ENCODE results near the gene TRIM6. TPM values are rescaled to one million over a fixed set of nuclear protein-coding genes. Genes with fewer than 3 reads are reported as not detected.

The TRIM6 gene
- total RNA-seq, 4 donors from 2014 or later = 1.7 to 9.9 (median 6.4) TPM

- H3K27ac ChIP-seq = no peak overlapping the region
- H3K9me3 ChIP-seq = no peaks in the 10 kb centered on the region
- peaks cover 0 to 9% (median 0%) of the 10 kb centered on the region in 3 donors for H3K36me3 ChIP-seq
- no peaks in the 10 kb centered on the region for H3K27me3 ChIP-seq
- intact Hi-C loops (cut with DNase I) = loop anchor here (5.0 kb wide), 1 partner anchor 79 kb away; no protein-coding TSS in a partner anchor
- no peak overlapping the region for H3K4me3 ChIP-seq
- 92% methylated on average over 8 of the region's 8 CpGs for WGBS, 2 donors
- DNase-seq = no peak
- TF ChIP-seq, protein P1, sequence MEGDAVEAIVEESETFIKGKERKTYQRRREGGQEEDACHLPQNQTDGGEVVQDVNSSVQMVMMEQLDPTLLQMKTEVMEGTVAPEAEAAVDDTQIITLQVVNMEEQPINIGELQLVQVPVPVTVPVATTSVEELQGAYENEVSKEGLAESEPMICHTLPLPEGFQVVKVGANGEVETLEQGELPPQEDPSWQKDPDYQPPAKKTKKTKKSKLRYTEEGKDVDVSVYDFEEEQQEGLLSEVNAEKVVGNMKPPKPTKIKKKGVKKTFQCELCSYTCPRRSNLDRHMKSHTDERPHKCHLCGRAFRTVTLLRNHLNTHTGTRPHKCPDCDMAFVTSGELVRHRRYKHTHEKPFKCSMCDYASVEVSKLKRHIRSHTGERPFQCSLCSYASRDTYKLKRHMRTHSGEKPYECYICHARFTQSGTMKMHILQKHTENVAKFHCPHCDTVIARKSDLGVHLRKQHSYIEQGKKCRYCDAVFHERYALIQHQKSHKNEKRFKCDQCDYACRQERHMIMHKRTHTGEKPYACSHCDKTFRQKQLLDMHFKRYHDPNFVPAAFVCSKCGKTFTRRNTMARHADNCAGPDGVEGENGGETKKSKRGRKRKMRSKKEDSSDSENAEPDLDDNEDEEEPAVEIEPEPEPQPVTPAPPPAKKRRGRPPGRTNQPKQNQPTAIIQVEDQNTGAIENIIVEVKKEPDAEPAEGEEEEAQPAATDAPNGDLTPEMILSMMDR (IDR thresholded peaks at IDR 0.05) = no peak
- no peak for TF ChIP-seq POLR2A (IDR thresholded peaks at IDR 0.05)
- peaks cover 4 to 25% (median 13%) of the 10 kb centered on the region in 3 donors for H3K4me1 ChIP-seq
Observed at GRCh38 chr11:5603326-5603725, 6.9 kb downstream of the TRIM6 start.

- Histone ChIP-seq H3K4me3 (no peak overlapping the region), H3K27ac (no peak overlapping the region), H3K36me3 (peaks cover 0 to 11% (median 0%) of the 10 kb centered on the region in 3 donors), H3K9me3 (no peaks in the 10 kb centered on the region), H3K4me1 (peaks cover 4 to 17% (median 8%) of the 10 kb centered on the region in 3 donors), H3K27me3 (no peaks in the 10 kb centered on the region)
- intact Hi-C loops (cut with DNase I) = loop anchor here (5.0 kb wide), 1 partner anchor 77 kb away; no protein-coding TSS in a partner anchor
- TF ChIP-seq, protein P1 (IDR thresholded peaks at IDR 0.05) = no peak
- TF ChIP-seq POLR2A (IDR thresholded peaks at IDR 0.05) = no peak
- 81 to 91% methylated on average over 3 to 4 of the region's 4 CpGs for WGBS, 2 donors
- no peak for DNase-seq
Observed at GRCh38 chr11:5604896-5605295, 8.5 kb downstream of the TRIM6 start.

DNA sequence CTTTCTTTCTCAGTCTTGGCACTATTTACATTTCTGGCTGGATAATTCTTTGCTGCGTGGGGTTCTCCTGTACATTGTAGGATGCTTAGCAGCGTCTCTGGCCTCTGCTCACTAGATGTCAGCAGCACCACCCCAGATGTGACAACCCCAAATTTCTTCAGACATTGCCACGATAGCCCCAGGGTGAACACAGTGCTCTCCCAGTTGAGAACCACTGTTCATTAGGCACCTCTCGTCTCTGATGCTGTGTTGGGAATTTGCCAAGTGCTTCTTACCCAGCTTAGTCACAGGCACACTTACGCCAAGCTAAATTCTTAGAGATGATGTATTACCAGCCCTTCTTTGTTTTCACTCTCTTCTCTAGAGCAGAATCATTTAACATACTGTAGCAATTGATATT lies 9.4 kb downstream of the TRIM6 start:
- no peaks in the 10 kb centered on the region for H3K27me3 ChIP-seq
- peaks cover 0 to 20% (median 0%) of the 10 kb centered on the region in 3 donors for H3K36me3 ChIP-seq
- no peak overlapping the region for H3K4me3 ChIP-seq
- peaks cover 0 to 8% (median 0%) of the 10 kb centered on the region in 3 donors for H3K4me1 ChIP-seq
- H3K27ac ChIP-seq = peak overlapping the region in 1 of 4 donors; percentile 9
- WGBS, 2 donors = 46 to 58% methylated on average over 5 of the region's 5 CpGs
- intact Hi-C loops (cut with DNase I) = no loop called here
- H3K9me3 ChIP-seq = no peaks in the 10 kb centered on the region
- no peak for DNase-seq
- TF ChIP-seq, protein P1 (IDR thresholded peaks at IDR 0.05) = no peak
- no peak for TF ChIP-seq POLR2A (IDR thresholded peaks at IDR 0.05)

GRCh38 chr11:5608808-5609207 lies 12.4 kb downstream of the TRIM6 start:
- no peak for DNase-seq
- Histone ChIP-seq H3K27ac (no peak overlapping the region), H3K9me3 (no peaks in the 10 kb centered on the region), H3K4me1 (peaks cover 0 to 8% (median 0%) of the 10 kb centered on the region in 3 donors), H3K36me3 (peaks cover 0 to 23% (median 0%) of the 10 kb centered on the region in 3 donors), H3K27me3 (no peaks in the 10 kb centered on the region), H3K4me3 (no peak overlapping the region)
- no peak for TF ChIP-seq POLR2A (IDR thresholded peaks at IDR 0.05)
- TF ChIP-seq, protein P1 (IDR thresholded peaks at IDR 0.05) = no peak
- intact Hi-C loops (cut with DNase I) = no loop called here
- WGBS, 2 donors = 80 to 81% methylated on average over 4 to 5 of the region's 6 CpGs

DNA sequence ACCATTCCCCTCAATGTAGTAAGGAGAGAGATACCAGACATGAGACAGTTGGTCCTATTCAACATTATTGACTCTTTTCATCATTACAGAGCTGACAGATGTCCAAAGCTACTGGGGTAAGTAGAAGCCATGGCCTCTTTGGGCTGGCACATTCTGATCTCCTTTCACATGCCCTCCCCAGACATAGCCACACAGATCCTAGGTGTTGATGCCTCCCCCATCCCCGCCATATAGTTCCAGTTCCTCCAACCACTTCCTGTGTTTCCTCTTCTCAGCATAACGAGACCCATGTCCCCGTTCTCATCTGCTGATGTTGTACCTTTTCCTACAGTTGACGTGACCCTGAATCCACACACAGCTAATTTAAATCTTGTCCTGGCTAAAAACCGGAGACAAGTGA lies 14.0 kb downstream of the TRIM6 start:
- no peak overlapping the region for H3K4me3 ChIP-seq
- no peaks in the 10 kb centered on the region for H3K9me3 ChIP-seq
- no peak for TF ChIP-seq POLR2A (IDR thresholded peaks at IDR 0.05)
- TF ChIP-seq, protein P1 (IDR thresholded peaks at IDR 0.05) = no peak
- 76 to 87% methylated on average over 5 of the region's 5 CpGs for WGBS, 2 donors
- intact Hi-C loops (cut with DNase I) = no loop called here
- peaks cover 0 to 15% (median 0%) of the 10 kb centered on the region in 3 donors for H3K36me3 ChIP-seq
- no peak overlapping the region for H3K27ac ChIP-seq
- H3K27me3 ChIP-seq = no peaks in the 10 kb centered on the region
- H3K4me1 ChIP-seq = peaks cover 0 to 8% (median 0%) of the 10 kb centered on the region in 3 donors
- no peak for DNase-seq

Measured in esophagus squamous epithelium (tissue), 5 donors.